ENCODE results near the gene TBL2. TPM values are rescaled to one million over a fixed set of nuclear protein-coding genes. Genes with fewer than 3 reads are reported as not detected.

The TBL2 gene
- total RNA-seq, 1 donor from 2014 or later, result 29.0 TPM

- intact Hi-C loops (cut with DNase I), result no loop called here
- H3K9me3 ChIP-seq, result no peaks in the 10 kb centered on the region
- H3K36me3 ChIP-seq, result peaks cover 4 to 54% of the 10 kb centered on the region in 2 donors
Measured at GRCh38 chr7:73572767-73573186, 5.6 kb downstream of the TBL2 start.

GRCh38 chr7:73570977-73571376 lies 7.4 kb downstream of the TBL2 start:
- intact Hi-C loops (cut with DNase I), result no loop called here
- H3K27ac ChIP-seq, result no peak overlapping the region
- no peak overlapping the region for H3K4me3 ChIP-seq
- H3K27me3 ChIP-seq, result no peaks in the 10 kb centered on the region
- H3K36me3 ChIP-seq, result peaks cover 4 to 54% of the 10 kb centered on the region in 2 donors
- no peaks in the 10 kb centered on the region for H3K9me3 ChIP-seq
- no peak for TF ChIP-seq POLR2A (IDR thresholded peaks at IDR 0.05)
- no peak for TF ChIP-seq CTCF (IDR thresholded peaks at IDR 0.05)
- no peak for TF ChIP-seq POLR2AphosphoS5 (IDR thresholded peaks at IDR 0.05; ENCODE audit: insufficient read depth in 1 of 2, low read depth in 1 of 2)
- peaks cover 5% of the 10 kb centered on the region for H3K4me1 ChIP-seq
- no peak for DNase-seq (ENCODE audit: extremely low spot score in 2 of 2)

More at GRCh38 chr7:73572767-73573186, 5.6 kb downstream of the TBL2 start:
- H3K27ac ChIP-seq, result no peak overlapping the region
- TF ChIP-seq POLR2A (IDR thresholded peaks at IDR 0.05) (no peak), CTCF (IDR thresholded peaks at IDR 0.05) (no peak), POLR2AphosphoS5 (IDR thresholded peaks at IDR 0.05; ENCODE audit: insufficient read depth in 1 of 2, low read depth in 1 of 2) (no peak)
- no peak for DNase-seq (ENCODE audit: extremely low spot score in 2 of 2)
- H3K4me3 ChIP-seq, result no peak overlapping the region
- H3K4me1 ChIP-seq, result peaks cover 23% of the 10 kb centered on the region
- H3K27me3 ChIP-seq, result no peaks in the 10 kb centered on the region

- H3K36me3 ChIP-seq, result peaks cover 4 to 54% of the 10 kb centered on the region in 2 donors
- peaks cover under 1% of the 10 kb centered on the region for H3K4me1 ChIP-seq
- H3K9me3 ChIP-seq, result no peaks in the 10 kb centered on the region
- no peak overlapping the region for H3K4me3 ChIP-seq
- no peaks in the 10 kb centered on the region for H3K27me3 ChIP-seq
- TF ChIP-seq POLR2AphosphoS5 (IDR thresholded peaks at IDR 0.05; ENCODE audit: insufficient read depth in 1 of 2, low read depth in 1 of 2) (no peak), CTCF (IDR thresholded peaks at IDR 0.05) (no peak), POLR2A (IDR thresholded peaks at IDR 0.05) (no peak)
- DNase-seq (ENCODE audit: extremely low spot score in 2 of 2), result no peak
- intact Hi-C loops (cut with DNase I), result no loop called here
- H3K27ac ChIP-seq, result no peak overlapping the region
Measured at GRCh38 chr7:73570521-73570920, 7.9 kb downstream of the TBL2 start.

- no peak for DNase-seq (ENCODE audit: extremely low spot score in 2 of 2)
- Histone ChIP-seq H3K9me3 (no peaks in the 10 kb centered on the region), H3K36me3 (peaks cover 0 to 45% of the 10 kb centered on the region in 2 donors), H3K27ac (no peak overlapping the region), H3K27me3 (no peaks in the 10 kb centered on the region), H3K4me1 (no peaks in the 10 kb centered on the region), H3K4me3 (no peak overlapping the region)
- intact Hi-C loops (cut with DNase I), result no loop called here
- no peak for TF ChIP-seq CTCF (IDR thresholded peaks at IDR 0.05)
- no peak for TF ChIP-seq POLR2A (IDR thresholded peaks at IDR 0.05)
- TF ChIP-seq POLR2AphosphoS5 (IDR thresholded peaks at IDR 0.05; ENCODE audit: insufficient read depth in 1 of 2, low read depth in 1 of 2), result no peak
Measured at GRCh38 chr7:73569042-73569608, 9.3 kb downstream of the TBL2 start.

- H3K4me3 ChIP-seq, result no peak overlapping the region
- DNase-seq (ENCODE audit: extremely low spot score in 2 of 2), result no peak
- peaks cover 0 to 34% of the 10 kb centered on the region in 2 donors for H3K36me3 ChIP-seq
- no peaks in the 10 kb centered on the region for H3K4me1 ChIP-seq
- H3K27ac ChIP-seq, result no peak overlapping the region
- intact Hi-C loops (cut with DNase I), result no loop called here
- H3K27me3 ChIP-seq, result no peaks in the 10 kb centered on the region
- H3K9me3 ChIP-seq, result no peaks in the 10 kb centered on the region
- no peak for TF ChIP-seq POLR2A (IDR thresholded peaks at IDR 0.05)
- TF ChIP-seq CTCF (IDR thresholded peaks at IDR 0.05), result no peak
- no peak for TF ChIP-seq POLR2AphosphoS5 (IDR thresholded peaks at IDR 0.05; ENCODE audit: insufficient read depth in 1 of 2, low read depth in 1 of 2)
Measured at GRCh38 chr7:73567846-73568685, 10.3 kb downstream of the TBL2 start.
